DND-41 (cell line): Measurements from ENCODE around the gene IFITM10.

Source experiments
- ATAC-seq: fragments of 200-7000 bp; cut with Tn5 transposase; 3 replicates; pipeline ENCODE4 v1.9.1; 2021; ENCODE audit warnings: low read depth; ENCODE audit not compliant: insufficient read depth
- DNase-seq: peaks from one replicate; pipeline ENCODE4 v3.0.0-alpha.2; 2020
- H2AFZ ChIP-seq: 2 replicates; pipeline ENCODE4 v1.6.0; 2012; ENCODE audit warnings: low read depth, low read length
- H3K27ac ChIP-seq: 2 replicates; pipeline ENCODE4 v1.5.1; 2012; ENCODE audit warnings: low read length, inconsistent platforms
- H3K27me3 ChIP-seq: fragments of 200-600 bp; sonication (generic); 2 replicates; pipeline ENCODE4 v1.6.0; 2012; ENCODE audit warnings: low read length, mild to moderate bottlenecking, inconsistent platforms; ENCODE audit not compliant: insufficient read depth, poor library complexity
- H3K36me3 ChIP-seq: 2 replicates; pipeline ENCODE4 v1.5.1; 2012; ENCODE audit warnings: low read length, inconsistent platforms; ENCODE audit not compliant: insufficient read depth
- H3K4me1 ChIP-seq: 2 replicates; pipeline ENCODE4 v1.5.1; 2012; ENCODE audit warnings: mild to moderate bottlenecking, low read length; ENCODE audit not compliant: insufficient read depth
- H3K4me2 ChIP-seq: 2 replicates; pipeline ENCODE4 v1.6.0; 2012; ENCODE audit warnings: mild to moderate bottlenecking, moderate library complexity, low read length, inconsistent platforms; ENCODE audit not compliant: insufficient read depth
- H3K4me3 ChIP-seq, 2 experiments: fragments of 200-600 bp in 1 of 2; shearing (Covaris generic) in 1 of 2; 2 replicates each; pipeline ENCODE4 v1.5.1; 2012 to 2016; ENCODE audit warnings: inconsistent platforms in 2 of 2, low read length in 2 of 2, mild to moderate bottlenecking in 2 of 2, low read depth in 1 of 2, moderate library complexity in 1 of 2
- H3K79me2 ChIP-seq: 2 replicates; pipeline ENCODE4 v1.6.0; 2012; ENCODE audit warnings: low read length, inconsistent platforms; ENCODE audit not compliant: insufficient read depth
- H3K9ac ChIP-seq: 2 replicates; pipeline ENCODE4 v1.6.0; 2012; ENCODE audit warnings: low read depth, mild to moderate bottlenecking, inconsistent platforms, low read length, moderate library complexity
- H3K9me3 ChIP-seq: 2 replicates; pipeline ENCODE4 v1.5.1; 2012; ENCODE audit warnings: low read length, moderate library complexity, mild to moderate bottlenecking, inconsistent platforms; ENCODE audit not compliant: insufficient read depth, severe bottlenecking
- H4K20me1 ChIP-seq: 2 replicates; pipeline ENCODE4 v1.6.0; 2012; ENCODE audit warnings: low read length; ENCODE audit not compliant: insufficient read depth
- CTCF ChIP-seq: IDR thresholded peaks from 2 replicates; pipeline ENCODE4 v1.5.1; 2012; ENCODE audit warnings: borderline replicate concordance, low read length, moderate library complexity, mild to moderate bottlenecking; ENCODE audit not compliant: poor library complexity, severe bottlenecking; ENCODE audit errors: extremely low read depth
- EZH2 ChIP-seq: IDR thresholded peaks from 3 replicates; pipeline ENCODE4 v1.6.1; 2012; ENCODE audit warnings: borderline replicate concordance, low read depth, mild to moderate bottlenecking, moderate library complexity, low read length, inconsistent platforms; ENCODE audit not compliant: severe bottlenecking

IFITM10 gene

GRCh38 chr11:1717745-1718144, 32.6 kb downstream of the IFITM10 start:
- H3K27ac ChIP-seq: peak overlapping the region; percentile 36; the same call in 1 of the 2 replicates
- no peaks in the 10 kb centered on the region for H3K27me3 ChIP-seq

GRCh38 chr11:1714908-1715885, 35.2 kb downstream of the IFITM10 start:
- TF ChIP-seq EZH2 (no peak), CTCF (no peak)
- H3K4me1 ChIP-seq: peaks cover 15% of the 10 kb centered on the region

More at GRCh38 chr11:1717745-1718144, 32.6 kb downstream of the IFITM10 start:
- H3K4me2 ChIP-seq: no peak overlapping the region
- no peak for ATAC-seq
- no peaks in the 10 kb centered on the region for H3K9me3 ChIP-seq
- no peak for TF ChIP-seq EZH2
- no peak for TF ChIP-seq CTCF
- H3K9ac ChIP-seq: no peak overlapping the region
- no peak overlapping the region; the same call in 1 of the 2 replicates for H2AFZ ChIP-seq
- no peak for DNase-seq
- H3K4me1 ChIP-seq: peaks cover 15% of the 10 kb centered on the region
- H3K36me3 ChIP-seq: no peaks in the 10 kb centered on the region
- H3K4me3 ChIP-seq: no peak overlapping the region
- H3K79me2 ChIP-seq: no peaks in the 10 kb centered on the region
- H4K20me1 ChIP-seq: no peaks in the 10 kb centered on the region

GRCh38 chr11:1708716-1709115, 41.7 kb downstream of the IFITM10 start:
- H3K27me3 ChIP-seq: no peaks in the 10 kb centered on the region
- no peak overlapping the region for H2AFZ ChIP-seq
- H3K79me2 ChIP-seq: no peaks in the 10 kb centered on the region
- H4K20me1 ChIP-seq: no peaks in the 10 kb centered on the region
- H3K36me3 ChIP-seq: no peaks in the 10 kb centered on the region; the same call in 1 of the 2 replicates
- H3K4me3 ChIP-seq: no peak overlapping the region
- TF ChIP-seq CTCF: no peak
- no peak for TF ChIP-seq EZH2
- no peak overlapping the region for H3K4me2 ChIP-seq
- no peak overlapping the region; the same call in 1 of the 2 replicates for H3K27ac ChIP-seq
- H3K9ac ChIP-seq: no peak overlapping the region
- H3K9me3 ChIP-seq: peaks cover 15% of the 10 kb centered on the region
- peaks cover 39% of the 10 kb centered on the region for H3K4me1 ChIP-seq
- DNase-seq (no peak), ATAC-seq (no peak)

More at GRCh38 chr11:1714908-1715885, 35.2 kb downstream of the IFITM10 start:
- Histone ChIP-seq H3K27me3 (no peaks in the 10 kb centered on the region), H3K36me3 (no peaks in the 10 kb centered on the region), H3K4me2 (no peak overlapping the region), H3K79me2 (no peaks in the 10 kb centered on the region), H3K27ac (no peak overlapping the region), H3K4me3 (no peak overlapping the region), H3K9ac (no peak overlapping the region), H3K9me3 (no peaks in the 10 kb centered on the region), H4K20me1 (no peaks in the 10 kb centered on the region), H2AFZ (no peak overlapping the region)
- DNase-seq (no peak), ATAC-seq (no peak)
